IPS DF 6.9 (cell line): ENCODE data around the gene ADAMTSL3.
"Not testable (repeated sequence)": the region's sequence is repeated elsewhere in the genome, so short reads cannot be mapped to it uniquely, and the experiment has no call there.

ENCODE experiments used
- DNase-seq: peaks from one replicate; pipeline ENCODE4 v3.0.0-alpha.2; 2013; ENCODE audit warnings: low read depth, low spot score
- H3K27ac ChIP-seq: one replicate; pipeline ENCODE4 v1.5.1; 2013; ENCODE audit warnings: low read length, control low read depth
- H3K27me3 ChIP-seq: 2 replicates; pipeline ENCODE4 v1.6.1; 2013; ENCODE audit warnings: mild to moderate bottlenecking, low read length; ENCODE audit not compliant: control insufficient read depth, insufficient read depth
- H3K36me3 ChIP-seq: 2 replicates; pipeline ENCODE4 v1.6.1; 2013; ENCODE audit warnings: low read length; ENCODE audit not compliant: control insufficient read depth, insufficient read depth
- H3K4me1 ChIP-seq: 2 replicates; pipeline ENCODE4 v1.6.1; 2013; ENCODE audit warnings: low read length; ENCODE audit not compliant: control insufficient read depth, insufficient read depth
- H3K4me3 ChIP-seq: 2 replicates; pipeline ENCODE4 v1.5.1; 2013; ENCODE audit warnings: mild to moderate bottlenecking, low read length
- H3K9me3 ChIP-seq: 2 replicates; pipeline ENCODE4 v1.6.1; 2013; ENCODE audit warnings: low read length, inconsistent platforms; ENCODE audit not compliant: control insufficient read depth, insufficient read depth
- WGBS: extraction: QIAGEN DNeasy Blood & Tissue Kit; methylation state at CpG from one replicate; pipeline ENCODE4 v1.1.7; 2013; ENCODE audit warnings: mixed read lengths, missing lambda C conversion rate; ENCODE audit not compliant: insufficient read length, insufficient coverage; 5-methylcytosine and 5-hydroxymethylcytosine counted together

ADAMTSL3 gene

GRCh38 chr15:83745771-83746170 lies 91.8 kb downstream of the ADAMTSL3 start:
- Histone ChIP-seq H3K27ac (no peak overlapping the region), H3K36me3 (no peaks in the 10 kb centered on the region), H3K4me1 (no peaks in the 10 kb centered on the region), H3K27me3 (no peaks in the 10 kb centered on the region), H3K4me3 (no peak overlapping the region), H3K9me3 (no peaks in the 10 kb centered on the region)
- DNase-seq = no peak
- WGBS = no CpG with 5 or more reads among the region's 1 CpG

- no CpG with 5 or more reads among the region's 4 CpGs for WGBS
- no peaks in the 10 kb centered on the region for H3K36me3 ChIP-seq
- H3K4me1 ChIP-seq = no peaks in the 10 kb centered on the region
- H3K9me3 ChIP-seq = no peaks in the 10 kb centered on the region
- DNase-seq = no peak
- no peak overlapping the region for H3K4me3 ChIP-seq
- no peak overlapping the region for H3K27ac ChIP-seq
- H3K27me3 ChIP-seq = no peaks in the 10 kb centered on the region
These were observed 92.3 kb downstream of the ADAMTSL3 start for GRCh38 chr15:83746231-83746630.

- Histone ChIP-seq H3K9me3 (no peaks in the 10 kb centered on the region), H3K4me3 (no peak overlapping the region), H3K36me3 (no peaks in the 10 kb centered on the region), H3K27ac (no peak overlapping the region), H3K27me3 (no peaks in the 10 kb centered on the region), H3K4me1 (no peaks in the 10 kb centered on the region)
- DNase-seq = no peak
- WGBS = no CpG with 5 or more reads among the region's 5 CpGs
These were observed 93.3 kb downstream of the ADAMTSL3 start for GRCh38 chr15:83747050-83747717.

- no CpG with 5 or more reads among the region's 5 CpGs for WGBS
- H3K4me3 ChIP-seq = no peak overlapping the region
- no peak for DNase-seq
These were observed 93.8 kb downstream of the ADAMTSL3 start for GRCh38 chr15:83747718-83748110.

GRCh38 chr15:83753872-83754493 lies 100.1 kb downstream of the ADAMTSL3 start:
- no peak for DNase-seq
- Histone ChIP-seq H3K4me3 (no peak overlapping the region), H3K36me3 (no peaks in the 10 kb centered on the region), H3K27me3 (no peaks in the 10 kb centered on the region), H3K9me3 (no peaks in the 10 kb centered on the region), H3K4me1 (no peaks in the 10 kb centered on the region), H3K27ac (no peak overlapping the region)
- 100% methylated on average over 1 of the region's 6 CpGs for WGBS

More at GRCh38 chr15:83747718-83748110, 93.8 kb downstream of the ADAMTSL3 start:
- no peaks in the 10 kb centered on the region for H3K36me3 ChIP-seq
- no peak overlapping the region for H3K27ac ChIP-seq
- no peaks in the 10 kb centered on the region for H3K9me3 ChIP-seq
- H3K4me1 ChIP-seq = no peaks in the 10 kb centered on the region
- H3K27me3 ChIP-seq = no peaks in the 10 kb centered on the region

- H3K36me3 ChIP-seq, H3K4me3 ChIP-seq, DNase-seq, H3K27me3 ChIP-seq, H3K4me1 ChIP-seq, H3K27ac ChIP-seq, H3K9me3 ChIP-seq: not testable (repeated sequence)
- WGBS = no CpG with 5 or more reads among the region's 1 CpG
These were observed 103.4 kb downstream of the ADAMTSL3 start for GRCh38 chr15:83757291-83757690.

GRCh38 chr15:83762367-83762766 lies 108.4 kb downstream of the ADAMTSL3 start:
- H3K4me3 ChIP-seq = no peak overlapping the region
- no peaks in the 10 kb centered on the region for H3K9me3 ChIP-seq
- H3K36me3 ChIP-seq = no peaks in the 10 kb centered on the region
- no peaks in the 10 kb centered on the region for H3K4me1 ChIP-seq
- DNase-seq = no peak
- WGBS = no CpG with 5 or more reads among the region's 5 CpGs
- no peak overlapping the region for H3K27ac ChIP-seq
- H3K27me3 ChIP-seq = no peaks in the 10 kb centered on the region

GRCh38 chr15:83764201-83764838 lies 110.4 kb downstream of the ADAMTSL3 start:
- WGBS = no CpG with 5 or more reads among the region's 8 CpGs
- no peaks in the 10 kb centered on the region for H3K4me1 ChIP-seq
- no peaks in the 10 kb centered on the region for H3K36me3 ChIP-seq
- H3K9me3 ChIP-seq = no peaks in the 10 kb centered on the region
- H3K4me3 ChIP-seq = no peak overlapping the region
- H3K27me3 ChIP-seq = no peaks in the 10 kb centered on the region
- no peak for DNase-seq
- no peak overlapping the region for H3K27ac ChIP-seq

- Histone ChIP-seq H3K27me3 (no peaks in the 10 kb centered on the region), H3K4me3 (no peak overlapping the region)
These were observed 112.4 kb downstream of the ADAMTSL3 start for GRCh38 chr15:83766339-83766738.

GRCh38 chr15:83767741-83768140 lies 113.8 kb downstream of the ADAMTSL3 start:
- Histone ChIP-seq H3K36me3 (no peaks in the 10 kb centered on the region), H3K4me3 (no peak overlapping the region), H3K27ac (no peak overlapping the region), H3K9me3 (no peaks in the 10 kb centered on the region), H3K4me1 (no peaks in the 10 kb centered on the region), H3K27me3 (no peaks in the 10 kb centered on the region)
- DNase-seq = no peak
- no CpG with 5 or more reads among the region's 4 CpGs for WGBS

More at GRCh38 chr15:83766339-83766738, 112.4 kb downstream of the ADAMTSL3 start:
- WGBS = no CpG with 5 or more reads among the region's 6 CpGs
- no peaks in the 10 kb centered on the region for H3K36me3 ChIP-seq
- no peak for DNase-seq
- no peaks in the 10 kb centered on the region for H3K4me1 ChIP-seq
- no peak overlapping the region for H3K27ac ChIP-seq
- H3K9me3 ChIP-seq = no peaks in the 10 kb centered on the region
